H1 (cell line): ENCODE results near the gene UBE4B. TPM values are rescaled to one million over a fixed set of nuclear protein-coding genes. Genes with fewer than 3 reads are reported as not detected.

Experiments used
- CTCF ChIA-PET: fragments of 300-600 bp; sonication (Branson Sonifier 250); formaldehyde crosslinking; loops from one replicate; lab custom pipeline; 2021; ENCODE audit not compliant: partially characterized antibody; lab: Charles Lee
- POLR2A ChIA-PET: fragments of 300-600 bp; sonication (Branson Sonifier 250); formaldehyde crosslinking; loops from one replicate; lab custom pipeline; 2021; ENCODE audit warnings: inconsistent platforms; ENCODE audit not compliant: partially characterized antibody; lab: Charles Lee
- DNase-seq, 2 experiments: peaks; one replicate each; pipeline versions ENCODE4 v3.0.0 to v3.0.0-alpha.2; 2010 to 2022; ENCODE audit warnings: low spot score in 2 of 2, low read depth in 1 of 2, mixed read lengths in 1 of 2
- FAIRE-seq: peaks from 2 replicates; lab custom pipeline; 2011; peaks lifted over from hg19 to GRCh38; lab: Jason Lieb, UNC
- H2AFZ ChIP-seq: 2 replicates; pipeline ENCODE4 v1.8.1; 2012; ENCODE audit warnings: low read length, inconsistent platforms
- H2AK5ac ChIP-seq: 2 replicates; pipeline ENCODE4 v1.6.1; 2013; ENCODE audit warnings: low read depth, low read length
- H2BK120ac ChIP-seq: replicated peaks from 2 replicates; pipeline ENCODE3; 2013; ENCODE audit warnings: low read depth, low read length, inconsistent platforms
- H2BK12ac ChIP-seq: 2 replicates; pipeline ENCODE4 v1.6.1; 2013; ENCODE audit warnings: low read depth, low read length
- H2BK15ac ChIP-seq: 2 replicates; pipeline ENCODE4 v1.6.1; 2013; ENCODE audit warnings: low read length
- H2BK20ac ChIP-seq: 2 replicates; pipeline ENCODE4 v1.6.1; 2013; ENCODE audit warnings: low read length
- H2BK5ac ChIP-seq: 2 replicates; pipeline ENCODE4 v1.6.1; 2013; ENCODE audit warnings: low read depth, low read length
- H3K14ac ChIP-seq: 2 replicates; pipeline ENCODE4 v1.6.1; 2013; ENCODE audit warnings: inconsistent platforms; ENCODE audit not compliant: insufficient read length
- H3K18ac ChIP-seq: 2 replicates; pipeline ENCODE4 v1.6.1; 2013; ENCODE audit warnings: low read length; ENCODE audit errors: extremely low read depth
- H3K23ac ChIP-seq: 2 replicates; pipeline ENCODE4 v1.6.1; 2013; ENCODE audit warnings: inconsistent platforms; ENCODE audit not compliant: insufficient read length
- H3K23me2 ChIP-seq: 2 replicates; pipeline ENCODE4 v1.6.1; 2013; ENCODE audit warnings: low read depth, low read length
- H3K27ac ChIP-seq: 2 replicates; pipeline ENCODE4 v1.6.1; 2011; ENCODE audit warnings: low read depth, low read length, inconsistent platforms
- H3K27me3 ChIP-seq, 4 experiments: replicated peaks in 1 of 4; 1 replicate in 1 of 4; 2 replicates in 3 of 4; pipeline versions ENCODE4 v1.6.1 to v1.8.1; 2011 to 2013; ENCODE audit warnings: low read length in 3 of 4, mild to moderate bottlenecking in 3 of 4, inconsistent platforms in 2 of 4, mixed read lengths in 2 of 4, moderate library complexity in 1 of 4; ENCODE audit not compliant: control insufficient read depth in 3 of 4, insufficient read depth in 3 of 4; ENCODE audit errors: extremely low read depth in 1 of 4
- H3K36me3 ChIP-seq, 4 experiments: 2 replicates each; pipeline versions ENCODE4 v1.6.1 to v1.8.1; 2011 to 2013; ENCODE audit warnings: mild to moderate bottlenecking in 4 of 4, low read length in 3 of 4, moderate library complexity in 2 of 4, control low read depth in 1 of 4, inconsistent platforms in 1 of 4; ENCODE audit not compliant: insufficient read depth in 4 of 4, control insufficient read depth in 2 of 4
- H3K4ac ChIP-seq: replicated peaks from 2 replicates; pipeline ENCODE3; 2013; ENCODE audit warnings: low read length, low read depth, mixed read lengths, inconsistent platforms; ENCODE audit not compliant: insufficient read length
- H3K4me1 ChIP-seq, 4 experiments: replicated peaks in 1 of 4; 1 replicate in 1 of 4; 2 replicates in 3 of 4; pipeline versions ENCODE4 v1.6.1 to v1.8.1; 2011 to 2013; ENCODE audit warnings: low read length in 3 of 4, inconsistent platforms in 2 of 4, mixed read lengths in 1 of 4; ENCODE audit not compliant: insufficient read depth in 4 of 4, control insufficient read depth in 3 of 4
- H3K4me2 ChIP-seq, 2 experiments: 2 replicates each; pipeline versions ENCODE4 v1.6.1 to v1.8.1; 2011 to 2013; ENCODE audit warnings: low read depth in 2 of 2, low read length in 2 of 2, control low read depth in 1 of 2, inconsistent platforms in 1 of 2, mild to moderate bottlenecking in 1 of 2; ENCODE audit not compliant: insufficient read depth in 1 of 2
- H3K4me3 ChIP-seq, 4 experiments: fragments of 200-600, 300-600 bp in 1 of 4; sonication (generic), shearing (Covaris generic), sonication (Bioruptor Twin) in 1 of 4; 2 replicates each; pipeline versions ENCODE4 v1.5.1 to v1.8.1; 2011 to 2016; ENCODE audit warnings: low read length in 4 of 4, low read depth in 3 of 4, control low read depth in 2 of 4, inconsistent platforms in 2 of 4, mild to moderate bottlenecking in 2 of 4, mixed read lengths in 1 of 4, moderate library complexity in 1 of 4; ENCODE audit not compliant: insufficient read depth in 2 of 4; ENCODE audit errors: extremely low read depth in 1 of 4
- H3K56ac ChIP-seq: replicated peaks from 2 replicates; pipeline ENCODE3; 2013; ENCODE audit warnings: low read depth, mild to moderate bottlenecking, mixed read lengths, low read length, inconsistent platforms; ENCODE audit not compliant: insufficient read length
- H3K79me1 ChIP-seq: 2 replicates; pipeline ENCODE4 v1.6.1; 2013; ENCODE audit warnings: low read depth, low read length, control low read depth
- H3K79me2 ChIP-seq, 2 experiments: 2 replicates each; pipeline versions ENCODE4 v1.6.1 to v1.8.1; 2012 to 2013; ENCODE audit warnings: low read length in 2 of 2, mild to moderate bottlenecking in 2 of 2, inconsistent platforms in 1 of 2; ENCODE audit not compliant: insufficient read depth in 2 of 2, control insufficient read depth in 1 of 2
- H3K9ac ChIP-seq, 4 experiments: replicated peaks in 1 of 4; 1 replicate in 1 of 4; 2 replicates in 3 of 4; pipeline versions ENCODE4 v1.6.1 to v1.8.1; 2011 to 2013; ENCODE audit warnings: low read depth in 3 of 4, low read length in 3 of 4, control low read depth in 2 of 4, mild to moderate bottlenecking in 2 of 4, moderate library complexity in 2 of 4, inconsistent platforms in 1 of 4; ENCODE audit errors: extremely low read depth in 1 of 4
- H3K9me3 ChIP-seq, 2 experiments: 2 replicates each; pipeline versions ENCODE4 v1.6.1 to v1.8.1; 2012 to 2013; ENCODE audit warnings: mild to moderate bottlenecking in 2 of 2, moderate library complexity in 2 of 2, control low read depth in 1 of 2, inconsistent platforms in 1 of 2, low read depth in 1 of 2, low read length in 1 of 2, mixed read lengths in 1 of 2; ENCODE audit not compliant: insufficient read depth in 2 of 2
- H4K20me1 ChIP-seq, 2 experiments: replicated peaks in 1 of 2; 2 replicates each; pipeline versions ENCODE3 to v1.8.1; 2011 to 2013; ENCODE audit warnings: inconsistent platforms in 2 of 2, low read length in 2 of 2, mild to moderate bottlenecking in 1 of 2; ENCODE audit not compliant: insufficient read depth in 2 of 2, control insufficient read depth in 1 of 2
- H4K5ac ChIP-seq: 2 replicates; pipeline ENCODE4 v1.6.1; 2013; ENCODE audit warnings: low read length, low read depth, mixed read lengths, inconsistent platforms; ENCODE audit not compliant: insufficient read length
- H4K8ac ChIP-seq: 2 replicates; pipeline ENCODE4 v1.8.0; 2013; ENCODE audit warnings: mild to moderate bottlenecking, moderate library complexity, low read length, inconsistent platforms; ENCODE audit not compliant: insufficient read depth; ENCODE audit errors: extremely low read depth
- H4K91ac ChIP-seq: replicated peaks from 2 replicates; pipeline ENCODE3; 2013; ENCODE audit warnings: low read length, mixed read lengths, inconsistent platforms; ENCODE audit not compliant: insufficient read length
- SRF ChIP-seq: IDR thresholded peaks from 2 replicates; pipeline ENCODE4 v1.6.1; 2011; ENCODE audit warnings: mild to moderate bottlenecking, low read depth, low read length, moderate library complexity
- WGBS, 2 experiments: shearing (Covaris generic) in 1 of 2; methylation state at CpG; one replicate each; pipeline versions ENCODE4 v1.1.6 to v1.1.7; 2013 to 2015; ENCODE audit warnings: low lambda C conversion rate in 2 of 2, mixed read lengths in 2 of 2, inconsistent platforms in 1 of 2, low coverage in 1 of 2, missing lambda C conversion rate in 1 of 2; ENCODE audit not compliant: insufficient replicate concordance in 2 of 2, insufficient coverage in 1 of 2, insufficient read length in 1 of 2; ENCODE audit errors: extremely low coverage in 1 of 2, missing lambda C conversion rate in 1 of 2; 5-methylcytosine and 5-hydroxymethylcytosine counted together
- polyA plus RNA-seq, 7 experiments: library from polyadenylated mRNA; depleted of rRNA in 3 of 7; stranded (reverse) in 5 of 7; unstranded in 2 of 7; fragments of >200 nt in 5 of 7; fragments of 200-250 nt in 2 of 7; gene quantifications; 1 replicate in 5 of 7; 2 replicates in 1 of 7; 4 replicates in 1 of 7; pipeline versions ENCODE4 v1.2.1 to v1.2.3, GENCODE V29; 2011 to 2013; ENCODE audit warnings: missing spikeins in 2 of 7, mixed read lengths in 2 of 7
- total RNA-seq: library from RNA; stranded (reverse); fragmentation: NEBNext Ultra II Directional; extraction: Animal tissue kit (Norgen Biotek cat#: 25700); gene quantifications from 2 replicates; pipeline ENCODE4 v1.2.1, GENCODE V29; 2021

UBE4B gene
- total and polyA plus RNA-seq, 2 of the 8 experiments (the other 6 are each of a cell fraction or from before 2014, with no cell fraction given): 24.5 to 90.1 TPM

DNA sequence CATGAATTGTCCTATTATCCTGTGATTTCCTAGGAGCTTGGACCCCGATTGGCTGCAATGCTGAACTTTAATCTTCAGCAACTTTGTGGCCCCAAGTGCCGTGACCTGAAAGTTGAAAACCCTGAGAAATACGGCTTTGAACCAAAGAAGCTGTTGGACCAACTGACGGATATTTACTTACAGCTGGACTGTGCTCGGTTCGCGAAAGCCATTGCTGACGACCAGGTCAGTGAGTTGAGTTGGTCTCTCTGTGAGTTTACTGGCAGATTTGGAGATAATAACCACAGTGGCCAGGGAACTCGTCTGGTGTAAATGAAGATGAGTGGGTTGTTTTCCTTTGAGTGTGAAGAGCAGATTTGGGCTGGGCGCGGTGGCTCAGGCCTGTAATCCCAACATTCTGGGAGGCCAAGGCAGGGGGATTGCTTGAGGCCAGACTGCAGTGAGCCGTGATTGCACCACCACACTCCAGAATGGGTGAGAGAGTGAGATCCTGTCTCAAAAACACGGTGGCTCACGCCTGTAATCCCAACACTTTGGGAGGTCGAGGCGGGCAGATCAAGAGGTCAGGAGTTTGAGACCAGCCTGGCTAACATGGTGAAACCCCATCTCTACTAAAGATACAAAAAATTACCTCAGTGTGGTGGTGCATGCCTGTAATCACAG is 138.5 kb downstream of the UBE4B start:
- DNase-seq: no peak
- H2BK15ac ChIP-seq: no peak overlapping the region
- 0 out of 4 replicates have a peak, but pooled peaks cover 0 to 2% of the 10 kb centered on the region in 2 experiments for H3K9me3 ChIP-seq
- H3K4ac ChIP-seq: no peak overlapping the region
- H3K79me1 ChIP-seq: no peaks in the 10 kb centered on the region
- TF ChIP-seq SRF: no peak
- no peaks in the 10 kb centered on the region for H3K23me2 ChIP-seq
- H3K27ac ChIP-seq: no peak overlapping the region
- no peak overlapping the region for H3K56ac ChIP-seq
- no peak overlapping the region for H2AK5ac ChIP-seq
- peaks cover 11 to 38% (median 25%) of the 10 kb centered on the region in 4 experiments for H3K36me3 ChIP-seq
- POLR2A ChIA-PET: no interaction called here
- H4K8ac ChIP-seq: no peak overlapping the region
- CTCF ChIA-PET: interaction anchor here (1.4 kb wide), 1 partner anchor 39 kb away, joined by 3 read pairs; no protein-coding TSS in a partner anchor
- no peak overlapping the region for H2BK5ac ChIP-seq
- no peak overlapping the region for H3K4me2 ChIP-seq
- H3K4me3 ChIP-seq: no peak overlapping the region
- H2BK20ac ChIP-seq: no peak overlapping the region
- no peak overlapping the region for H2BK12ac ChIP-seq
- H4K20me1 ChIP-seq: no peaks in the 10 kb centered on the region
- no peak overlapping the region for H4K91ac ChIP-seq
- no peaks in the 10 kb centered on the region for H3K27me3 ChIP-seq
- no peak overlapping the region for H4K5ac ChIP-seq
- H3K9ac ChIP-seq: no peak overlapping the region
- FAIRE-seq: no peak
- H2BK120ac ChIP-seq: no peak overlapping the region
- no peak overlapping the region for H2AFZ ChIP-seq
- 92% methylated on average over 16 of the region's 16 CpGs; no CpG with 5 or more reads in 1 of the 2 experiments for WGBS, 2 experiments
- H3K79me2 ChIP-seq: no peaks in the 10 kb centered on the region
- H3K18ac ChIP-seq: no peak overlapping the region
- no peak overlapping the region for H3K23ac ChIP-seq
- no peak overlapping the region for H3K14ac ChIP-seq
- H3K4me1 ChIP-seq: no peaks in the 10 kb centered on the region
